ENCODE data around the gene TNIP1. TPM values are rescaled to one million over a fixed set of nuclear protein-coding genes. Genes with fewer than 3 reads are reported as not detected.

TNIP1 gene
- total RNA-seq, 1 donor from 2014 or later, result 63.6 TPM

DNA sequence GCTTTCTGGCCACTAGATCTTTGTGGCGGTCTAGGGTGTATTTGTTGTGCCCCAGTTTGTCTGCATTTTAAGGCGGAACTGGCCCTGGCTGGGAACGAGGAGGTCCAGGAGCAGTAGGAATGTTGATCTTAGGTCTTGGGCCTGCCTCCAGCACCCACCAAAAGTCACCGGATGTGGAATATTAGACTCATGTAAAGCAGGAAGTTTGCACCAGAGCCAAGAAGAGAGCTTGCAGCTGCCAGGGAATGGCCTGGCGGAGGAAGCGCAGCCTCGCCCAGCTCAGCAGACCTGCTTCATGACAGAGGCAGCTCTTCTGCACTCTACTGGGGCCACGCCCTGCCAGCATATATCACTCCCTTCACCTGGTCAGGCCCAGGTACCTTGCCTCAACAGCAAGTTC, 57.2 kb downstream of the TNIP1 start:
- H3K27ac Mint-ChIP-seq, result peak overlapping the region; percentile 65
- H3K36me3 Mint-ChIP-seq, result peaks cover 9% of the 10 kb centered on the region
- DNase-seq (ENCODE audit: extremely low spot score, unreplicated experiment), result no peak
- no peaks in the 10 kb centered on the region for H3K9me3 Mint-ChIP-seq
- H3K27me3 Mint-ChIP-seq, result peaks cover 10% of the 10 kb centered on the region
- H3K4me3 Mint-ChIP-seq, result no peak overlapping the region
- H3K4me1 Mint-ChIP-seq (ENCODE audit: unreplicated experiment), result no peaks in the 10 kb centered on the region
- TF ChIP-seq, protein P1, sequence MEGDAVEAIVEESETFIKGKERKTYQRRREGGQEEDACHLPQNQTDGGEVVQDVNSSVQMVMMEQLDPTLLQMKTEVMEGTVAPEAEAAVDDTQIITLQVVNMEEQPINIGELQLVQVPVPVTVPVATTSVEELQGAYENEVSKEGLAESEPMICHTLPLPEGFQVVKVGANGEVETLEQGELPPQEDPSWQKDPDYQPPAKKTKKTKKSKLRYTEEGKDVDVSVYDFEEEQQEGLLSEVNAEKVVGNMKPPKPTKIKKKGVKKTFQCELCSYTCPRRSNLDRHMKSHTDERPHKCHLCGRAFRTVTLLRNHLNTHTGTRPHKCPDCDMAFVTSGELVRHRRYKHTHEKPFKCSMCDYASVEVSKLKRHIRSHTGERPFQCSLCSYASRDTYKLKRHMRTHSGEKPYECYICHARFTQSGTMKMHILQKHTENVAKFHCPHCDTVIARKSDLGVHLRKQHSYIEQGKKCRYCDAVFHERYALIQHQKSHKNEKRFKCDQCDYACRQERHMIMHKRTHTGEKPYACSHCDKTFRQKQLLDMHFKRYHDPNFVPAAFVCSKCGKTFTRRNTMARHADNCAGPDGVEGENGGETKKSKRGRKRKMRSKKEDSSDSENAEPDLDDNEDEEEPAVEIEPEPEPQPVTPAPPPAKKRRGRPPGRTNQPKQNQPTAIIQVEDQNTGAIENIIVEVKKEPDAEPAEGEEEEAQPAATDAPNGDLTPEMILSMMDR (conservative IDR thresholded peaks at IDR 0.05), result no peak

DNA sequence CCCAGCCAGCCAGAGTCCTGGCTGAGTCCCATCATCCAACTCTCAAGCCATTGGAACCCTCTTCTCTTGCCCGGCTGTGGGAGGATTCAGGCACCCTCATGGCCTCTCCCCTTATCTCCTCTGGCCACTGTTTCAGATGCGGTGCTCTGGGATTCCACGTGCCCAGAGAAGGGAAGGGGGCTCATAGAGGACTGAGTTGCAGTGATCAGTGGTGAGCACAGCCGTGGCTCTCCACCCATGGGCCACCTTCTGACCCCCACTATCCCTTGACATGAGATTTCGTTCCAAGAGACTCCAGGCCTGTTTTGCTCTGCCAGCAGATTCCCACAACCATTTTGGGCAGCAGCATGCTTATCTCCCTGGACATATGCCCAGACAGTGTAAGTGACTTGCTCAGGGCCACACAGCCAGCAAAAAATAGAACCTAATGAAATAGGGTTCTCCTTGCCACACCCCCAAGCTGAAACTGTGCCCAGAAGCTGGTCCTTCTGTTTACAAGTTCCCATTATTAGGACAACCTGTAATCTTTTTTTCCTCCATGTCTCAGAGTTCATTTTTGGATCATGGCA, 57.7 kb downstream of the TNIP1 start:
- no peaks in the 10 kb centered on the region for H3K4me1 Mint-ChIP-seq (ENCODE audit: unreplicated experiment)
- H3K27me3 Mint-ChIP-seq, result peaks cover 10% of the 10 kb centered on the region
- H3K27ac Mint-ChIP-seq, result no peak overlapping the region
- TF ChIP-seq, protein P1 (conservative IDR thresholded peaks at IDR 0.05), result no peak
- H3K36me3 Mint-ChIP-seq, result peaks cover 5% of the 10 kb centered on the region
- no peak for DNase-seq (ENCODE audit: extremely low spot score, unreplicated experiment)
- no peak overlapping the region for H3K4me3 Mint-ChIP-seq
- H3K9me3 Mint-ChIP-seq, result no peaks in the 10 kb centered on the region

DNA sequence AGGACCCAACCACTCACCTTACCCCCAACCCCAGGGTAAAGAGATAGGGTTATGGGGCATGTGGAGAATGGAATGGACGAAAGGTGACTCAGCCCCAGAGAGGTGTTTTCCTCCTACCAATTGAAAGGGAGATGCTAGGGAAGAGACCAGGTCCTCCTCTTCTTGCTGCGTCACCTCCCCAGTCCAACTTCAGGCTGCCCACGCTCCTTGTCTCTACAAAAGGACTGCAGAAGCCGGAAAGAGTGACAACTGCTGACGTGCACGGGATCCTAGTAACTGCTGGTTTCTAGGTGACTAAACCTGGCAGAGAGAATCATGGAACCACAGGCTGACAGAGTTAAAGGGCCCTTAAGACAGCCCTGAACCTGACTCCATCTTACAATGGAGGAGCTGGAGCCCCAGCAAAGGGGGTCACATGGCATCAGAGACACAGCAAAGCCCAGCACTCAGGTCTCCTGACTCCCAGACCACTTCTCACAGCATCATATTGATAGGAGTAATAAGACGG, 58.3 kb downstream of the TNIP1 start:
- no peaks in the 10 kb centered on the region for H3K4me1 Mint-ChIP-seq (ENCODE audit: unreplicated experiment)
- TF ChIP-seq, protein P1 (conservative IDR thresholded peaks at IDR 0.05), result no peak
- H3K27me3 Mint-ChIP-seq, result peaks cover 12% of the 10 kb centered on the region
- H3K36me3 Mint-ChIP-seq, result peaks cover 5% of the 10 kb centered on the region
- peak overlapping the region; percentile 68 for H3K4me3 Mint-ChIP-seq
- no peak overlapping the region for H3K27ac Mint-ChIP-seq
- no peak for DNase-seq (ENCODE audit: extremely low spot score, unreplicated experiment)
- no peaks in the 10 kb centered on the region for H3K9me3 Mint-ChIP-seq

DNA sequence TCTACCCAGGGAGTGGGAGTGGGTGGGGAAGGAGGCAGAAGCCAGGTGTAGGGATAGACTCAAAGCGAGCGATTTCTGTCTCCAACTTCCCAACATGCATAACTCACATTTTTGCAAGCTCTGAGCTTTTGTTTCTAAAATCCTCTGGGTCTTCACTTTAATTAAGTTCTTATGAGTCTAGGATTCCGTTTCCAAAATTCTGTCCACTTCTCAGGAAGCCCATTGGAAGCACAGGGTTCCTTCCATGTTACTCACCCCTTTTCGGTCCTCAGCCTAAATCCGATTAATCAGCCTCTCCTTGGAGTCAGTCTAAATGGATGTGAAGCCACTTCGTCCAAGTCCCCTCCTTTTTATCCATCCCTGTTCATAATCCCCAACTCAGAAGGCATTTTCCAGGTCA, 59.1 kb downstream of the TNIP1 start:
- Mint-ChIP-seq H3K27ac (no peak overlapping the region), H3K4me1 (ENCODE audit: unreplicated experiment) (no peaks in the 10 kb centered on the region), H3K36me3 (peaks cover 5% of the 10 kb centered on the region), H3K4me3 (peak overlapping the region; percentile 68), H3K9me3 (no peaks in the 10 kb centered on the region), H3K27me3 (peaks cover 14% of the 10 kb centered on the region)
- DNase-seq (ENCODE audit: extremely low spot score, unreplicated experiment), result no peak
- TF ChIP-seq, protein P1 (conservative IDR thresholded peaks at IDR 0.05), result no peak

DNA sequence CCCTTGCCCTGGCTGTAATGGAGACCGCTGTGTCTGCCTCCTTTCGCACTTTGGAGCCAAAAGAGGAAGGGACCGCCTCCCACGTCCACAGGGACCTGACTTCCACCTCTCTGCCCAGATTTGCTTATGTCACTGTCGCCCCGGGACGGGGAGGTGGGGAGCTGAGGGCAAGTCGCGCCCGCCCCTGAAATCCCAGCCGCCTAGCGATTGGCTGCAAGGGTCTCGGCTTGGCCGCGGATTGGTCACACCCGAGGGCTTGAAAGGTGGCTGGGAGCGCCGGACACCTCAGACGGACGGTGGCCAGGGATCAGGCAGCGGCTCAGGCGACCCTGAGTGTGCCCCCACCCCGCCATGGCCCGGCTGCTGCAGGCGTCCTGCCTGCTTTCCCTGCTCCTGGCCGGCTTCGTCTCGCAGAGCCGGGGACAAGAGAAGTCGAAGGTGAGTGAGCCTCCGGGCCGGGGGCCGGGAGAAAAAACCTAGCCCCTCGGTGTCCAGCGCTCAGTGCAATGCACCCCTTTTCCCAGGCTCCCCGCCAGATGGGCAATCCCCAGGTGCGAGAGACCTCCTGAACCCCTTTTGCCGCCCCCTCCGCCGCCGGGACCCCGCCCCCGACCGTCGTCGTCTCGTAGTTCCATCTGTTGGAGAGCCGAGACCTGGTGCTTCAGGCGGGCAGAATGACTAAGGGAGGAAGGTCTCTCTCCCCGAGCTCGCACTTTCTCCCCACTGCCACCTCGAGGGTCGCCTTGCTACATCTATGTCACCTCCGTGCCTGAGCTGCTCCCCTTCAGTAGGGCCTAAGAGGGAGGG, 60.3 kb downstream of the TNIP1 start, which contains the start of gene GPX3:
GPX3 (plus strand) TSS at position 288 of the 807 bp plus-strand sequence; CDS start at position 352, 64 bp downstream.
- Mint-ChIP-seq H3K27me3 (peaks cover 14% of the 10 kb centered on the region), H3K4me1 (ENCODE audit: unreplicated experiment) (no peaks in the 10 kb centered on the region), H3K27ac (peak within 1 kb of the TSS; percentile 35), H3K36me3 (peaks cover 5% of the 10 kb centered on the region), H3K4me3 (peak within 1 kb of the TSS; percentile 86), H3K9me3 (no peaks in the 10 kb centered on the region)
- DNase-seq (ENCODE audit: extremely low spot score, unreplicated experiment), result peak; percentile 80
- TF ChIP-seq, protein P1 (conservative IDR thresholded peaks at IDR 0.05), result no peak

Measured in type B pancreatic cell (in vitro differentiated cells).